ENCODE data around the gene SPEM2.

Gene SPEM2

DNA sequence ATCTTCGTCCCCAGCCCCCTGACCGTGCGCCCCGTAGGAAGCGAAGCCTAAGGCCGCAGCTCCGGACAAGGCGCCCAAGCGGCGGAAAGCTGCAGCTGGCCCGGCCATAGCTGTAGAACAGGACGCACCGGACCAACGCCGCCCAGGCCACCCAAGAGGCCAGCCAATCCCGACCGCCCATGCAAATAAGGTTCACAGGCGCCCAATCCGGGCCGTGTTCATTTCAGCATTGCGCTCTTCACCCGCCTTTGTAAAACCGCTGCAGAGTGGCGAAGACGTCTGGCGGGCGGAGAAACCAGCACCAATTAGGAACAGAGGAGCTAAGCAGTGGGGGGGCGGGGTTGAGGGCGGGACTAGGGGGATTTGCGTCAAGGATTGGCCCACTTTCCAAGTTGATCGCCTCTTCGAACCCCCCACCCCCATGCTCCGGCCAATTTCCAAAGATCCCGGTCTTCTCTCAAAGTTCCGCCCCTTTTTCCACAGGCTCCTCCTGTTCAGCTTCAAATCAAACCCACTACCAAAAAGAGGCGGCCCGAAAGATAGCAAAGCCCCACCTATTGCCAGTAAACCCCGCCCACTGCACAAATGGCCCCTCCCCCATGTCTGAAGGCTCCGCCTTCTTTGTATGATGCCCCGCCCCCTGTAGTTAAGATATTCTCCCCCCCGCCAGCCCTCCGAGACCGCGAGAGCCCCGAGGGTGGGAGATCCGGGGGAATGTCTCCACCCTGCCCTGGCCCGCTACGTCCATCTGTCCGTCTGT lies 21.3 kb upstream of the SPEM2 start, which contains the start of gene TMEM256:
Gene TMEM256 (minus strand): TSS at position 121 of the 760 bp plus-strand sequence. CDS start 13 bp downstream, at position 108.
- DNase-seq: peak; percentile 96 to 99

DNA sequence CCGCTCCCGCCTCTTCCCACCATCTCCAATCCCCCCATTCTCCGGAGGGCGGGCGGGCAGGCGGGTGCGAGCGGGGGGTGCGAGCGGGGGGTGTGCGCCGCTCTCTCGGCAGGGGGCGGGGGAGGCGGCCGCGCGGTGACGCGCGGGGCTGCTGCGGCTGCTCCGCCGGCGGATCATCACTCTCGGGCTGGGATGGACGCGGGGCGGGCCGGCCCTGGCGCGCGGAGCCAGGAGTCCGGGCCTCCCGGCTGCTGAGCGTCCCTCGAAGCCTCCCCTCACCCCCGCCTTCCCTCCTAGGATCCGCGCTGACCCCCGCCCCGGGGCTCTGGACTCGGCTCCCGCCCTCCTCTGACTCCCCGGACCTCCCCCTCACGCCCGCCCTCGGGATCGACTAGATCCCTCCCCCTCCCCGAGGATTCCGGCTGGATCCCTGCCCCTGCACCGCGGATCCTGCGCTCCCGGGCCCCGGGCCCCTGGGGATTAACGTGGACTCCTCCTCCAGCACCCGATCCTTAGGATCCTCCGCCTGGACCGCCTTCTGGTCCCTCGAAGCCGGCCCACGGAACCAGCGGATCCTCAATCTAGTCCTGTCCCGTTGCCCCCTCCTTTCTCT lies 20.6 kb upstream of the SPEM2 start:
- no peak for DNase-seq

DNA sequence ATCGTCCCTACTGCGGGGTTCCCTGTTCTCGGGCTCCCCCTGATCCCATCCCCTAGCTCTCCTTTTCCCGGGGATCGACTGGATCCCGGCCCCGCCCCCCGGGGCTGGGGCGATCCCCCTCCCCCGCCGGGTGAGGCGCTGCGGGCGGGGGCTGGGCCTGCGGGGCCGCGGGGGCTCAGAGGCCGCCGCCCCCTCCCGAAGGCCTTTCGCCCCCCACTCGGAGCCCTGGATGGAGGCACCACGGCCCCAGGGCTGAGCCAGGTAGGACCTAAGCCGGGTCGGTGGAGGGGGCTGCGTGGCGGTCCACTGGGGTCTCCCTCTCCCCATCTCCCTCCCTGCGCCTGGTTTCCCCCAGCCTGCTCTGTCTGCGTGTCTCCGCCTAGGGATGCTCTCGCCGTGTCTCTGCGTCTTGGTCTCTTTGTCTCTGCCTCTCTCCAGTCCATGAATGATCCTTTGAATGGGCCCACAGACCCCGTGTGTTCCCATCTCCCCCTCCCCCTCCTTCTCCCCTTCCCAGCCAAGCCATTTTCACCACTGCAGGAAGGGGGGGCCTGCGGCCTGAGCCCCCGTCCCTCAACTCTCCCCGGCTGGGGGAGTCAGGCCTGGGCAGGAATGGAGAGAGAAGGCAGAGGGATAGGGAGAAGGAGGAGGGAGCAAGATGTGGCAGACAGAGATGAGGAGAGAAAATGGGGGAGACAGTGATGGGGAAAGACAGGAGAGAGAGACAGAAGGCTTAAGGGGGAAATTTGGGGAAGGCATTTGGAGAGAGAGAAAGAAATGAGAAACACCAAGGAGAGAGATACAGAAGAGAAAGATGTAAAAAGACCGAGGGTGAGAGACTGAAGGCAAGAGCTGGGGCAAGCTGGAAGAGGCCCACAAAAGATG lies 19.8 kb upstream of the SPEM2 start:
- DNase-seq: no peak

DNA sequence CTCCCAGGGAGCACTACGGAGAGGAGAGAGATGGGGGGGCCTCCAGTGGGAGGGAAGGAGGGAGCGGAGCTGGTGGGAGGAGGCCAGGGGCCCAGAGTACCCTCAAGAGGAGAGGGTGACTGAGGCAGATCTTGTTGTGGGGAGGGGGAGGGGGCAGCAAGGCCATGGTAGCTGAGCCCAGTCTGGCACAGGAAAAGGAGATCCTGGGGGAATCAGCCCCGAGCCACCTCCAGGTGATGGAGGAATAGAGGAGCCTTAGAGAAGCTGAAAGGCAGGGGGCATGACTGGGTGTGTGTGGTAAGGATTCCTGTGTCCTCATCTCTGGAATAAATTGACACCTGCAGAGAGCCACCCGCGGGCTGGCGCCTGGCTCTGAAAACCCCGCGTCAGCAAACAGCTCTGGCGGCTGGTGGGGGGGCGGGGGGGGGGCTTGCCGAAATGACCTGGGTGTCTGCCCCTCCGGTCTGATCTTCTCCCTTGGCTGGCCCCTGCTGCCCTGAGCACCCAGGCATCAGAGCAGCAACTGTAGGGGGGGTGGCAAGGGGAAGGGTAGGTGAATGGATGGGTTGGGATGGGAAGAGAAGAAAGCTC lies 19.1 kb upstream of the SPEM2 start:
- no peak for DNase-seq

DNA sequence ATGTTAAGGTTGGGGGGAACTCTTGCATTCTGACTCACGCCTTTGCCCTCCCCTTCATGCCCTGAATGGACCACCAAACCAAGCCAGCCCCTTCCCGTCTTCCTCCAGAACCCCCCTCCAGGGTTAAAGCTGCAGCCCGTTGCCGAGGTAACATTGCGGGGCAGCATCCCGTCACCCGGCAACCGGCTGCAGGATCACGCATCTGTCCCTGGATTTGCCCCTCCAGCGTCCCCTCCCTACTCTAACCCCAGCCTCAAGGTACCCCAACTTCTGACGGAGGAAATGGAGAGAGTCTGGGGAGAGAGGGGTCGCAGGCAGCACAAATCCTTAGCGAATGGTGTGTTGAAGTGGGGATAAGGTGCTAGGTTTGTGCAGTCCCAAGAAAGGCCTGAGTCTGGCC lies 18.3 kb upstream of the SPEM2 start:
- no peak for DNase-seq

DNA sequence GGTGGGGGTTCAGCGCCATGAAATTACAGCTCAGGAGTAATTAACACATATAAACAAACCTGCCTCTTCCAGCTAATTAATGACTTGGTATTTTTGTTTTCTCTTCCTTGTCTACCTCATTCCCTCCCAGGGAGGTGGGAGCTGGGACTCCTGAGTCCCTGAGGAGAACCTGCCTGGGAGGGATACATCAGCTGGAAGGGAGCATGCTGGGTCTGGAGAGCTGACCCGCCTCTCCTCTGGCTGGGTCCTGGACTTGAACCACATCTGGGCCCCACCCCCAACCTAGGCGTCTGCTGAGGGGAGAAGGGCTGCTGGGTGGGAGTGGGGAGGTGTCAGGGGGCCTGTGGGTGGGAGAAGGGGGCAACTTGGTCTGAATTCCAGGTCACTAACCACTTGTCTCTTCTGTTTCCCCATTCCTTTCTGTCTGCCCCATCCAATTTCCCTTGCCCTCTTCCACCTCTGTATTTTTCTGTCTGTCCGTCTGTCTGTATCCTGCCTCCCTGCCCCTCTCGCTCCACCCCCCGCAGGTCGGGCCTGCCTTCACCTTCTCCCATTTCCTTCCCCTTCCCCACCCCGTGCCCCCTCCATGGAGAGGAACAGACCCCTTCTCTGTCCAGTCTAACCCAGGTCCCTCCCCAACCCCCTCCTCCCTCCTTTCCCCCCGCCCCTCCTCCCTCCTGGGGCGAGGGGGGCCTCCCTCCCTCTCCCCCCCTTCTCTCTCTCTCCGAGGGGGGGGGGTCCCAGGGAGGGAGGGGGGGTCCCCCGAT lies 17.7 kb upstream of the SPEM2 start, which contains the start of gene NLGN2:
Gene NLGN2 (plus strand): TSS at position 361 of the 767 bp plus-strand sequence. CDS start 411 bp downstream, outside the sequence.
- DNase-seq: no peak

DNA sequence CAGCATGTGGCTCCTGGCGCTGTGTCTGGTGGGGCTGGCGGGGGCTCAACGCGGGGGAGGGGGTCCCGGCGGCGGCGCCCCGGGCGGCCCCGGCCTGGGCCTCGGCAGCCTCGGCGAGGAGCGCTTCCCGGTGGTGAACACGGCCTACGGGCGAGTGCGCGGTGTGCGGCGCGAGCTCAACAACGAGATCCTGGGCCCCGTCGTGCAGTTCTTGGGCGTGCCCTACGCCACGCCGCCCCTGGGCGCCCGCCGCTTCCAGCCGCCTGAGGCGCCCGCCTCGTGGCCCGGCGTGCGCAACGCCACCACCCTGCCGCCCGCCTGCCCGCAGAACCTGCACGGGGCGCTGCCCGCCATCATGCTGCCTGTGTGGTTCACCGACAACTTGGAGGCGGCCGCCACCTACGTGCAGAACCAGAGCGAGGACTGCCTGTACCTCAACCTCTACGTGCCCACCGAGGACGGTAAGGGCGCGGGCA lies 17.1 kb upstream of the SPEM2 start:
- DNase-seq: no peak

DNA sequence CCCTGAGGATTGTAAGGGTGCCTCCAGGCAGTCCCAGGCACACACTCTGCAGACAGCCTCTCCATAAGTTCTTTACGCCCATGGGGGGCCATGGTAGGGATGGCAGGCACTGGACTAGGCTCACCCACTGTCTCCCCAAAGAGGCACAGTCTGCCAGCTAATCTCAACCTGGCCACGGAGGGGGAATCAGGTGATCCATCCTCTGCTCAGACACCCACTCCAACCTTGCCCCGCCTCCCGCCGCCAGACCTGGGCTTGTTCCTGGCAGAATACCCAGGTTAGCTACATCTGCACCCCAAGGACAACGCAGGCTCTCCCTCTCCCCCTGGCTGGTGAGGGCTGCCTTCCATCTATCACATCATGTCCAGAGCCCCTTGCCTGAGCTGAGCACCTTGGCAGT lies 16.6 kb upstream of the SPEM2 start:
- DNase-seq: no peak

DNA sequence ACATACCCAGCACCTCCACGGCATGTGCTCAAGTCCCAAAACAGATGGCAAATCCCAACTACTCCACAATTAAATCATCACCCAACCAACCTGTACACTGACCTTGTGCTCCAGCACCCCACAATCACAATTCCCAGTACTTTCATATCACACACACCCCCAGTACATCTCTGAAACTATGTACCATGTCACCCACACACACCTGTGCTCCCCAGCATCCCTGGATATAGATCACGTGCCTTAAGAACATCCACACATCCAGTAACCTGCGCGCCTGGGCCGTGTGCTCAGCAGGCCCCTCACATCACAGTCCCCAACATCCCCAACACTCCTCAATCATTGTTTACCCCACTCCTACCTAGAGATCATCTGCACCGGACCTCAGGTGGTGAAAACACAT lies 15.7 kb upstream of the SPEM2 start:
- DNase-seq: no peak

DNA sequence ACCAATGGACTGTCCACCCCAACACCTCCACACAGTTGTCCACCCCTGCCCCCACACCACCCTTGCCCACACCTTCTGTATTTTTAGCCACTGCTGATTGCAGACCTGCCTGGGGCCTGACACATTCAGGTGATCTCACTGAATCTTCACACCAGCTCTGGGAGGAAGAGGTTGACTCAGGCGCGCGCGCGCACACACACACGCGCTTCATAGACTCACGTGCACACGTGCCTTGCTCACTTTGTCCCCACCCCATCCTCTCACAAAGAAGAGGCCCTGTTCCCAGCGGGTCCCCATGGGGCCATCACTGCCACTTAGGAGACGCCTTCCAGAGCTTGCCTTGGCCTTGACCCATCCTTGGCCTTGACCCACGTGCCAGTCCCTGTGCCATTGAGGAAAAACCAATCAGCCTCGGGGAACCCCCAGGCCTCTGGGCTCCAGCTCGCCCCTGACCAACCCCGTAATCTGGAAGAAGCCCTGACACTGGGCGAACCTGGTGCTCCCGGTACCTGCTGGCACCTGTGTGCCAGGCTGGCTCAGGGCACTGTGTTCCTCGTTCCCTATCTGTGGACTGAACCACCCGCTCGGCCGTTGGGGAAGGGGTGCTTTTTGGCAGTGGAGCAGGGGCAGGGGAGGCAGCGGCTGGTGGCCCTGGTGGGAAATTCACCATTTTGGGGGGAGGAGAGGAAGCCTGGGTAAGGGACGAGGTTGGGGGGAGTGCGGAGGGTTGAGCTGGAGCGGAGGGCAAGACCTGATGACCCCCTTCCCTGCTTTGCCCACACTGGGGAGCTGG lies 14.6 kb upstream of the SPEM2 start:
- DNase-seq: no peak

DNA sequence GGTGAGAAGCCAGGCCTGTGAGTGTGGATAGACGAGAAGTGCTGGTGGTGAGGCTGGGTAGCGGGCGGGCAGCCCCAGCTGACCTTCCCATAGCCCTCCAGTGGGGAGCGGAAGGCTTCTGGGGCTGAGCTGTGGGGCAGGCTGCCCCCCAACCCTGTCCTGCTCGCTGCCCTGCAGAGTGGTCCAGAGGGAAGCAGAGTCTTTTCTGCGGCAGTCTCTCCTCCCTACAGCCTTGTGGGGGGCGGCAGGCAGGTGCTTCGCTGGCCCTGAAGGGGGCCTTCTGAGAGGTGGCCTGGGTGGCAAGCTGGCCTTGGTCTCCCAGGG lies 14.0 kb upstream of the SPEM2 start:
- DNase-seq: no peak

DNA sequence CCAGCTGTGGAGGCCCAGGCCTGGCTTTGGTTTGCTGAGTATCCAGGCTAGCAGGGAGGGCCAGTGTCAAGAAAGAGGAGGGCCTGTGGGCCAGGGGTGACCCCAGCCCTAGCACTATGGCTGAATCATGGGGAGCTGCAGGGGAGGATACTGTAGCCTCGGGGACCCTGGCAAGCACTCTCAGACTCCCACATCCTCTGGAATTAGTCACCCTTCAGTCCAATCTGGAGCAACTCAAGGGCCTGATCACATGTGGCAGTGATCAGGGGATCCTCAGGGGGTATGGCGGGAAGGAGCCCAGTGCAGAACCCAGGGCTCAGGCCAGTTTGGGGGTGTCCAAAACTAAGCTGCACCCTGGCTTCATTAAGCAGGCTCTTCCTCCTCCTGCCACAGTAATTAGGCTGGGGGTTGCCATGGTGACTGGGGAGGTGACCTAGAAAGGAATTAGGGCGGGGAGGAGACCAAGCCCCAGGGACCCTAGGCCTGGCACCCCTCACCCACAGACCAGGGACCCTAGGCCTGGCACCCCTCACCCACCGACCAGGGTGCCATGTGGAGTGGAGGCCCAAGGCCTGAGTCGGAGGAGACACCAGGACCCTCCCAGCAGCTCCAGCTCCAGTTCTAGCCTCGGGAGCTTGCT lies 11.9 kb upstream of the SPEM2 start:
- no peak for DNase-seq

DNA sequence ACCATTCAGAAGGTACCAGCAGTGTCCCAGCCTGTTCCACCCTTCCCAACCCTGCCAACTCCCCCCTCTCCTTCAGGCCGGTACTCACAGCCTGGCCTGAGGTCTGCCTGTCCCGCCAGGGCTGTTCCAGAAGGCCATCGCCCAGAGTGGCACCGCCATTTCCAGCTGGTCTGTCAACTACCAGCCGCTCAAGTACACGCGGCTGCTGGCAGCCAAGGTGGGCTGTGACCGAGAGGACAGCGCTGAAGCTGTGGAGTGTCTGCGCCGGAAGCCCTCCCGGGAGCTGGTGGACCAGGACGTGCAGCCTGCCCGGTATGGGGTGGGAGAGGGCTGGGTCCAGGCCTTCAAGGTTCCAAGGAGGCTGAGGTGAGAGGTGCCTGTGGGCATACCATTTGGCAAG lies 10.6 kb upstream of the SPEM2 start:
- DNase-seq: no peak

DNA sequence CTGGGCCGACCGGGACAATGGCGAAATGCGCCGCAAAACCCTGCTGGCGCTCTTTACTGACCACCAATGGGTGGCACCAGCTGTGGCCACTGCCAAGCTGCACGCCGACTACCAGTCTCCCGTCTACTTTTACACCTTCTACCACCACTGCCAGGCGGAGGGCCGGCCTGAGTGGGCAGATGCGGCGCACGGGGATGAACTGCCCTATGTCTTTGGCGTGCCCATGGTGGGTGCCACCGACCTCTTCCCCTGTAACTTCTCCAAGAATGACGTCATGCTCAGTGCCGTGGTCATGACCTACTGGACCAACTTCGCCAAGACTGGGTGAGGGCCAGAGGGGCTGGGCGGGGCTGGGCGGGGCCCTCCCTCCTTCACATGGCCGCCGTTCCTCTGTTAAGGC lies 9.6 kb upstream of the SPEM2 start:
- no peak for DNase-seq

DNA sequence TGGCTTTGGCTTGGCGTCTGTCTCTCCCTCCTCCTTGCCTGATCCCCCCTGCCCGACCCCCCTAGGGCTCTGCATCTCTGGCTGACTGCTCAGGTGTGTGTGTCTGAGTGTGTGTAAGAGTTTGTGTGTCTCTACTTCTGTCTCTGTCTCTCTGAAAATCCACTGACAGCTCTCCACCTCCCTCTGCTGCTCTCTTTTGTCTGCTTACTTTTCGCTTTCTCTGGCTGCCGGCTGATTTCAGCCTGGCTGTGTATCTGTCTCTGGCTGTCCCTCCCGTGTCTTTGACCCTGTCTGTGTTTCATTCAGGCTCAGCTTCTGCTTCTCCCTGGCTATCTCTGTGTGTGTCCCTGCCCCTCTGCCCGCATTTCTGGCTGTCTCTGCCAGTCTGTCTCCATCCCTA lies 9.1 kb upstream of the SPEM2 start:
- no peak for DNase-seq

DNA sequence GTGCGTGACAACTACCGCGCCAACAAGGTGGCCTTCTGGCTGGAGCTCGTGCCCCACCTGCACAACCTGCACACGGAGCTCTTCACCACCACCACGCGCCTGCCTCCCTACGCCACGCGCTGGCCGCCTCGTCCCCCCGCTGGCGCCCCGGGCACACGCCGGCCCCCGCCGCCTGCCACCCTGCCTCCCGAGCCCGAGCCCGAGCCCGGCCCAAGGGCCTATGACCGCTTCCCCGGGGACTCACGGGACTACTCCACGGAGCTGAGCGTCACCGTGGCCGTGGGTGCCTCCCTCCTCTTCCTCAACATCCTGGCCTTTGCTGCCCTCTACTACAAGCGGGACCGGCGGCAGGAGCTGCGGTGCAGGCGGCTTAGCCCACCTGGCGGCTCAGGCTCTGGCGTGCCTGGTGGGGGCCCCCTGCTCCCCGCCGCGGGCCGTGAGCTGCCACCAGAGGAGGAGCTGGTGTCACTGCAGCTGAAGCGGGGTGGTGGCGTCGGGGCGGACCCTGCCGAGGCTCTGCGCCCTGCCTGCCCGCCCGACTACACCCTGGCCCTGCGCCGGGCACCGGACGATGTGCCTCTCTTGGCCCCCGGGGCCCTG lies 8.3 kb upstream of the SPEM2 start:
- DNase-seq: no peak

DNA sequence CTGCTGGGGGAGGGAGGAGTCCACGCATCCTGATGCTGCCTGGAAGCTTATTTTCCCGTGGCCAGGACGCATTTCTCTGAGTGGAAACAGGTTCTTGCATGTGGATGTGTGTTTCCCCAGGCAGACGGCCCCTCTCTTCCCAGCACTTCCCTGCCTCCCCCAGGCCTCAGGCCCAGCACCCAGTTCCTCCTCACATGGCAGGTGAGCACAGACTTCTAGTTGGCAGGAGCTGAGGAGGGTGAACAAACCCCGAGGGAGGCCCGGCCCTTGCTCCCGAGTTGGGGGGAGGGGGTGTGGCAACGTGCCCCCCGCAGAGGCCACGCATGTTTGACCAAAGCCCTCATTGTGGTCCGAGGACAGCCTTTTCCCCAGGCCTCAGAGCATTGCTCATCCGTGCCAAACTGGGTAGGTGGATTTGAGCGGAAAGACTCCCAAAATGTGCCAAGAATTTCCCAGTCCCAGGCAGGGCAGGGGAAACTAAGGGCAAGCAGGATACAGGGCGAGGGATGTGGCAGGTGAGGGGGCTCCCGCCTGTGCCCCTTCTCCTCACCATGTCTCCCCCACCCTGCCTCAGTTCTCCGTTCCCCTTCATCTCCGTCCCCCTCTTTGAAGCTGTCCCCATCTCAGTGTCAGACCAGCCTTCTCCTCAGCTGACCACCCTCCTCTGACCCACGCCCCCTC lies 6.8 kb upstream of the SPEM2 start:
- DNase-seq: no peak

DNA sequence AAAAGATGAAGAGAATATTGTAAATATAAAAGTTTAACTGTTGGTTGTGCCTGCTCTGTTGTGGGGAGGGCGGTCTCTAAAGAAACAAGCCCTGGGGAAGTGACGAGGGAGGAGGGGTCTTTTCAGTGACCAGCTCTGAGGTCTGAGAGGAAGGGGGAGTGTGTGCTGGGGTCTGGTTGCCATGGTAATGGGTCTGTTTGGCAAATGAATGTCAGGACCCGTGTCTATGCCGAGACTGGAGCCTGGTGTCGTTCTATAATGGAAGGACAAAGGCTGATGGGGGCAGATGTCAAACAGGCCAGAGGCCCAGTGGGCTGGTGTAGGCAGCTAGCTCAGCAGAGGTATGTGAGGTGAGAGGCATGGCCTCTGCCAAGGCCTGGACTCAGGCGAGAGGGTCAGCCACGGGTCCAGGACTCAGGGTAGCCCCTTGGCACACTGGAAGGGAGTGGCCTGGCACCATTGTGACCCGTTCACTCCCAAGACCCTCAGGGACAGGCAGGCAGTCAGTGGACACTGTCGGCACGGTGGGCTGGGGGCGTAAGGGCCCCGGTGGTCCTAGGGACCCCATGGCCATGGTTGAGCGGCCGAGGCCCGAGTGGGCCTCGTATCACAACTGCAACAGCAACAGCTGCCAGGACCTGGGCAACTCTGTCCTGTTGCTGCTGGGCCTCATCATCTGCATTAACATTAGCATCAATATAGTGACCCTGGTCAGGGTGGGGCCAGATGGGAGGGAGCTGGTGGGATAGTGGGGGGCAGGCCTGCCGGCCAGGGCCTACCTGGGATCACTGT lies 5.4 kb upstream of the SPEM2 start, which contains the start of gene SPEM1:
Gene SPEM1 (plus strand): TSS at position 506 of the 792 bp plus-strand sequence. CDS start 61 bp downstream, at position 567.
- DNase-seq: no peak

DNA sequence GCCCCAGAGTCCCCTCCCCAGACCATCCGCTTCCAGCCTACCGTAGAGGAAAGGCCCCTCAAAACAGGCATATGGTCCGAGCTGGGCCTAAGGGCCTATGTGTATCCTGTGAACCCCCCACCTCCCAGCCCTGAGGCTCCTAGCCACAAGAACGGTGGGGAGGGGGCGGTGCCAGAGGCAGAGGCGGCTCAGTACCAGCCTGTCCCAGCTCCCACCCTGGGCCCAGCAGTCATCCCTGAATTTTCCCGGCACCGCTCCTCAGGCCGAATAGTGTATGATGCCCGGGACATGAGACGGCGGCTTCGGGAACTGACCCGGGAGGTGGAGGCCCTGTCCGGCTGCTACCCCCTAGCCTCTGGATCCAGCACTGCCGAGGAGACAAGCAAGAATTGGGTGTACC lies 4.2 kb upstream of the SPEM2 start:
- no peak for DNase-seq
